WERI-Rb-1 (cell line): ENCODE data around the gene HBQ1.
"Not testable (repeated sequence)": the region's sequence is repeated elsewhere in the genome, so short reads cannot be mapped to it uniquely, and the experiment has no call there.

ENCODE experiments used
- DNase-seq: peaks from one replicate; pipeline ENCODE4 v3.0.0-alpha.2; 2020
- H3K27ac ChIP-seq: fragments of 250-450 bp; sonication (Bioruptor Pico); 2 replicates; pipeline ENCODE4 v1.5.1; 2020; ENCODE audit warnings: mild to moderate bottlenecking, moderate library complexity
- H3K27me3 ChIP-seq: fragments of 250-450 bp; sonication (Bioruptor Pico); 2 replicates; pipeline ENCODE4 v1.5.1; 2021; ENCODE audit warnings: mild to moderate bottlenecking, low read depth, moderate library complexity; ENCODE audit not compliant: insufficient read depth, severe bottlenecking
- H3K36me3 ChIP-seq: fragments of 250-450 bp; sonication (Bioruptor Pico); 2 replicates; pipeline ENCODE4 v1.5.1; 2020; ENCODE audit warnings: mild to moderate bottlenecking, moderate library complexity
- H3K4me3 ChIP-seq: 2 replicates; pipeline ENCODE4 v1.5.1; 2011; ENCODE audit warnings: low read depth, mild to moderate bottlenecking, control low read depth, low read length
- H3K9me3 ChIP-seq: fragments of 250-450 bp; sonication (Bioruptor Pico); 2 replicates; pipeline ENCODE4 v1.5.1; 2021; ENCODE audit warnings: mild to moderate bottlenecking, moderate library complexity; ENCODE audit not compliant: severe bottlenecking
- TF ChIP-seq, protein P1 (sequence below): IDR thresholded peaks from 2 replicates; pipeline ENCODE4 v1.5.1; 2011; ENCODE audit warnings: low read depth, mild to moderate bottlenecking, control low read depth, inconsistent platforms, low read length

Gene HBQ1

DNA sequence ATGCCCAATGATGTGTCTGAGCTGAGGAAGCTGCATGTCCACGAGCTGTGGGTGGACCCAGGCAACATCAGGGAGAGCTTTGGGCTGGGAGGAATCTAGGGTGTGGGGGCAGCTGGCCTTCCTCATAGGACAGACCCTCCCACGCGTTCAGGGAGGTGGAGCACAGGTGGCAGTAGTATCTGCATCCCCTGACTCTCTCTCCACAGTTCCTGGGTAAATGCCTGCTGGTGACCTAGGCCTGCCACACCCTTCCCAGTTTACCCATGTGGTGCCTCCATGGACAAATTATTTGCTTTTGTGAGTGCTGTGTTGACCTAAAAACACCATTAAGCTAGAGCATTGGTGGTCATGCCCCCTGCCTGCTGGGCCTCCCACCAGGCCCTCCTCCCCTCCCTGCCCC is 11.2 kb upstream of the HBQ1 start:
- H3K4me3 ChIP-seq = no peak overlapping the region
- TF ChIP-seq, protein P1, sequence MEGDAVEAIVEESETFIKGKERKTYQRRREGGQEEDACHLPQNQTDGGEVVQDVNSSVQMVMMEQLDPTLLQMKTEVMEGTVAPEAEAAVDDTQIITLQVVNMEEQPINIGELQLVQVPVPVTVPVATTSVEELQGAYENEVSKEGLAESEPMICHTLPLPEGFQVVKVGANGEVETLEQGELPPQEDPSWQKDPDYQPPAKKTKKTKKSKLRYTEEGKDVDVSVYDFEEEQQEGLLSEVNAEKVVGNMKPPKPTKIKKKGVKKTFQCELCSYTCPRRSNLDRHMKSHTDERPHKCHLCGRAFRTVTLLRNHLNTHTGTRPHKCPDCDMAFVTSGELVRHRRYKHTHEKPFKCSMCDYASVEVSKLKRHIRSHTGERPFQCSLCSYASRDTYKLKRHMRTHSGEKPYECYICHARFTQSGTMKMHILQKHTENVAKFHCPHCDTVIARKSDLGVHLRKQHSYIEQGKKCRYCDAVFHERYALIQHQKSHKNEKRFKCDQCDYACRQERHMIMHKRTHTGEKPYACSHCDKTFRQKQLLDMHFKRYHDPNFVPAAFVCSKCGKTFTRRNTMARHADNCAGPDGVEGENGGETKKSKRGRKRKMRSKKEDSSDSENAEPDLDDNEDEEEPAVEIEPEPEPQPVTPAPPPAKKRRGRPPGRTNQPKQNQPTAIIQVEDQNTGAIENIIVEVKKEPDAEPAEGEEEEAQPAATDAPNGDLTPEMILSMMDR = no peak
- no peak overlapping the region for H3K27ac ChIP-seq
- H3K27me3 ChIP-seq = peaks cover 36% of the 10 kb centered on the region
- H3K36me3 ChIP-seq = no peaks in the 10 kb centered on the region
- H3K9me3 ChIP-seq = no peaks in the 10 kb centered on the region
- DNase-seq = no peak

- H3K36me3 ChIP-seq, H3K9me3 ChIP-seq: not testable (repeated sequence)
- peaks cover 36% of the 10 kb centered on the region for H3K27me3 ChIP-seq
Measured at GRCh38 chr16:170088-170507, 10.2 kb upstream of the HBQ1 start.

DNA sequence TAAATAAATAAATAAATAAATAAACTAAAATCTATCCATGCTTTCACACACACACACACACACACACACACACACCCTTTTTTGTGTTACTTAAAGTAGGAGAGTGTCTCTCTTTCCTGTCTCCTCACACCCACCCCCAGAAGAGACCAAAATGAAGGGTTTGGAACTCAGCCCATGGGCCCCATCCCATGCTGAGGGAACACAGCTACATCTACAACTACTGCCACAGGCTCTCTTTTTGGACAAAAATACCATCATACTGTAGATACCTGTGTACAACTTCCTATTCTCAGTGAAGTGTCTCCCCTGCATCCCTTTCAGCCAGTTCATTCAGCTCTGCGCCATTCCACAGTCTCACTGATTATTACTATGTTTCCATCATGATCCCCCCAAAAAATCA is 9.5 kb upstream of the HBQ1 start:
- H3K36me3 ChIP-seq = no peaks in the 10 kb centered on the region
- peaks cover 35% of the 10 kb centered on the region for H3K27me3 ChIP-seq
- H3K4me3 ChIP-seq = no peak overlapping the region
- no peak overlapping the region for H3K27ac ChIP-seq
- DNase-seq = no peak
- TF ChIP-seq, protein P1 = no peak
- no peaks in the 10 kb centered on the region for H3K9me3 ChIP-seq

More at GRCh38 chr16:170088-170507, 10.2 kb upstream of the HBQ1 start:
- not testable (repeated sequence) for DNase-seq, H3K4me3 ChIP-seq, H3K27ac ChIP-seq

DNA sequence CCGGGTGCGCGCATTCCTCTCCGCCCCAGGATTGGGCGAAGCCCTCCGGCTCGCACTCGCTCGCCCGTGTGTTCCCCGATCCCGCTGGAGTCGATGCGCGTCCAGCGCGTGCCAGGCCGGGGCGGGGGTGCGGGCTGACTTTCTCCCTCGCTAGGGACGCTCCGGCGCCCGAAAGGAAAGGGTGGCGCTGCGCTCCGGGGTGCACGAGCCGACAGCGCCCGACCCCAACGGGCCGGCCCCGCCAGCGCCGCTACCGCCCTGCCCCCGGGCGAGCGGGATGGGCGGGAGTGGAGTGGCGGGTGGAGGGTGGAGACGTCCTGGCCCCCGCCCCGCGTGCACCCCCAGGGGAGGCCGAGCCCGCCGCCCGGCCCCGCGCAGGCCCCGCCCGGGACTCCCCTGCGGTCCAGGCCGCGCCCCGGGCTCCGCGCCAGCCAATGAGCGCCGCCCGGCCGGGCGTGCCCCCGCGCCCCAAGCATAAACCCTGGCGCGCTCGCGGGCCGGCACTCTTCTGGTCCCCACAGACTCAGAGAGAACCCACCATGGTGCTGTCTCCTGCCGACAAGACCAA is 7.8 kb upstream of the HBQ1 start, which contains the start of gene HBA2:
Gene HBA2, plus strand, starts transcription at position 503 of the 568 bp plus-strand sequence. Its CDS starts 37 bp downstream, at position 540.
- H3K9me3 ChIP-seq, H3K36me3 ChIP-seq, H3K27ac ChIP-seq, DNase-seq, H3K4me3 ChIP-seq: not testable (repeated sequence)
- H3K27me3 ChIP-seq = peaks cover 24% of the 10 kb centered on the region

DNA sequence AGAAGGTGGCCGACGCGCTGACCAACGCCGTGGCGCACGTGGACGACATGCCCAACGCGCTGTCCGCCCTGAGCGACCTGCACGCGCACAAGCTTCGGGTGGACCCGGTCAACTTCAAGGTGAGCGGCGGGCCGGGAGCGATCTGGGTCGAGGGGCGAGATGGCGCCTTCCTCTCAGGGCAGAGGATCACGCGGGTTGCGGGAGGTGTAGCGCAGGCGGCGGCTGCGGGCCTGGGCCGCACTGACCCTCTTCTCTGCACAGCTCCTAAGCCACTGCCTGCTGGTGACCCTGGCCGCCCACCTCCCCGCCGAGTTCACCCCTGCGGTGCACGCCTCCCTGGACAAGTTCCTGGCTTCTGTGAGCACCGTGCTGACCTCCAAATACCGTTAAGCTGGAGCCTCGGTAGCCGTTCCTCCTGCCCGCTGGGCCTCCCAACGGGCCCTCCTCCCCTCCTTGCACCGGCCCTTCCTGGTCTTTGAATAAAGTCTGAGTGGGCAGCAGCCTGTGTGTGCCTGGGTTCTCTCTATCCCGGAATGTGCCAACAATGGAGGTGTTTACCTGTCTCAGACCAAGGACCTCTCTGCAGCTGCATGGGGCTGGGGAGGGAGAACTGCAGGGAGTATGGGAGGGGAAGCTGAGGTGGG is 6.9 kb upstream of the HBQ1 start:
- H3K27ac ChIP-seq, DNase-seq, H3K9me3 ChIP-seq, H3K4me3 ChIP-seq, H3K36me3 ChIP-seq: not testable (repeated sequence)
- H3K27me3 ChIP-seq = peaks cover 28% of the 10 kb centered on the region

GRCh38 chr16:173928-174769 is 6.1 kb upstream of the HBQ1 start:
- not testable (repeated sequence) for H3K27ac ChIP-seq, DNase-seq, H3K36me3 ChIP-seq, H3K9me3 ChIP-seq, H3K4me3 ChIP-seq
- H3K27me3 ChIP-seq = peaks cover 24% of the 10 kb centered on the region

GRCh38 chr16:175011-175949 is 5.0 kb upstream of the HBQ1 start:
- Histone ChIP-seq H3K36me3 (no peaks in the 10 kb centered on the region), H3K27me3 (peaks cover 24% of the 10 kb centered on the region), H3K27ac (no peak overlapping the region), H3K9me3 (no peaks in the 10 kb centered on the region), H3K4me3 (no peak overlapping the region)
- DNase-seq = no peak
- TF ChIP-seq, protein P1 = no peak

- H3K36me3 ChIP-seq, H3K9me3 ChIP-seq, DNase-seq, H3K27ac ChIP-seq: not testable (repeated sequence)
- H3K27me3 ChIP-seq = peaks cover 24% of the 10 kb centered on the region
- peak overlapping the region; percentile 33 for H3K4me3 ChIP-seq
Measured at GRCh38 chr16:176006-176405, 4.3 kb upstream of the HBQ1 start.

- DNase-seq, H3K36me3 ChIP-seq, H3K9me3 ChIP-seq, H3K27ac ChIP-seq: not testable (repeated sequence)
- peaks cover 19% of the 10 kb centered on the region for H3K27me3 ChIP-seq
- peak within 1 kb of the TSS; percentile 33 for H3K4me3 ChIP-seq
Measured at GRCh38 chr16:176477-177382, 3.5 kb upstream of the HBQ1 start, which contains the start of gene HBA1. Gene HBA1, plus strand, starts transcription at chr16:176680. Its CDS starts 37 bp downstream, at chr16:176717.
